GM21786 (cell line): ENCODE data around the gene ANKRD28.
A peak's percentile ranks its signal among the peaks of the same experiment; 100 is the strongest.

Experiments
- ATAC-seq: cut with Tn5 transposase; IDR thresholded peaks from one replicate; pipeline ENCODE4 v1.9.1; 2021; ENCODE audit not compliant: unreplicated experiment

The ANKRD28 gene

DNA sequence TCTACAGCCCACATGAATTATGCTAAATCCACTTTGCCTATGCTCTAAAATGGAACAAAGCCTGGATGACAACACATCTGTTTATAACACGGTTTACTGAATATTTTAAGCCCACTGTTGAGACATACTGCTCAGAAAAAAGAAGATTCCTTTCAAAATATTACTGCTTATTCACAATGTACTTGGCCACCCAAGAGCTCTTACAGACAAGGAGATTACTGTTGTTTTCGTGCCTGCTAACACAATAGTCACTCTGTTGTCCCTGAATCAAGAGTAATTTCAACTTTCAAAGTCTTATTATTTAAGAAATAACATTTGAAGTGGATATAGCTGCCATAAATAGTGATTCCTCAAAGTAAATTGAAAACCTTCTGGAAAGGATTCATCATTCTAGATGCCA is 70.9 kb downstream of the ANKRD28 start:
- ATAC-seq, result no peak

DNA sequence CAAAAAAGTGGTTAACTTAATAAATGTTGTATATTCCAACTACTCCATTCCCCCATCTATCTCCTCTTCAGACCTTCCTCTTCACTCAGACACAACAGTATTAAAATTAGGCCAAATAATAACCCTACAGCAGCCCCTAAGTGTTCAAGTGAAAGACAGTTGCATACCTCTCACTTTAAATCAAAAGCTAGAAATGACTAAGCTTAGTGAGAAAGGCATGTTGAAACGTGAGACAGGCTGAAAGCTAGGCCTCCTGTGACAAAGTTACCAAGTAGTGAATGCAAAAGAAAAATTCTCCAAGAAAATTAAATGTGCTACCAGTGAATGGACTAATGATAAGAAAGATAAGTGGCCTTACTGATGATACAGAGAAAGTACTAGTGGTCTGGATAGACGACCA is 71.7 kb downstream of the ANKRD28 start:
- peak; percentile 97 for ATAC-seq

DNA sequence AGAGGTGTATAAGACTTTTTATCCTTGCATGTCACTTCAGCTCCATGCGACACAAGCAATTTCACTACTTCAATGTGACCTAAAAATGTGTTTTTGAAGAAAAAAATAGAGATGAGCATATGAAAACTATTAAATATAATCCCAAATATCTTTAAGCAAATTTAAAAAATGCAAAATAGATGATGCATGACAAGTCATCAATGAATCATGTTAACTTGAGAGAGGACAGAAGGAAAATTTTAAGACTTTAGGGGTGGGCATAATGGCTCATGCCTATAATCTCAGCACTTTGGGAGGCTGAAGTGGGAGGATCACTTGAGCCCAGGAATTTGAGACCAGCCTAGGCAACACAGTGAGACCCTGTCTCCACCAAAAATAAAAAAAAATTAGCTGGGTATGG is 73.3 kb downstream of the ANKRD28 start:
- ATAC-seq, result no peak

DNA sequence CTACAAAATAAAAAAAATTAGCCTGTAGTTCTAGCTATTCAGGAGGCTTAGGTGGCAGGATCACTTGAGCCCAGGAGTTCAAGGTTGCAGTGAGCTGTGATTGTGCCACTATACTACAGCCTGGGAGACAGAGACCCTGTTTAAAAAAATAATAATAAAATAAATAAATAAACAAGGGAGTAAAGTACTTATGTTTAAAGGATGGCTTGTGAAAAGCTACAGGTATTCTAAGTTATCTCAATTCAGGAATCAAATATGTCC is 74.2 kb downstream of the ANKRD28 start:
- no peak for ATAC-seq

DNA sequence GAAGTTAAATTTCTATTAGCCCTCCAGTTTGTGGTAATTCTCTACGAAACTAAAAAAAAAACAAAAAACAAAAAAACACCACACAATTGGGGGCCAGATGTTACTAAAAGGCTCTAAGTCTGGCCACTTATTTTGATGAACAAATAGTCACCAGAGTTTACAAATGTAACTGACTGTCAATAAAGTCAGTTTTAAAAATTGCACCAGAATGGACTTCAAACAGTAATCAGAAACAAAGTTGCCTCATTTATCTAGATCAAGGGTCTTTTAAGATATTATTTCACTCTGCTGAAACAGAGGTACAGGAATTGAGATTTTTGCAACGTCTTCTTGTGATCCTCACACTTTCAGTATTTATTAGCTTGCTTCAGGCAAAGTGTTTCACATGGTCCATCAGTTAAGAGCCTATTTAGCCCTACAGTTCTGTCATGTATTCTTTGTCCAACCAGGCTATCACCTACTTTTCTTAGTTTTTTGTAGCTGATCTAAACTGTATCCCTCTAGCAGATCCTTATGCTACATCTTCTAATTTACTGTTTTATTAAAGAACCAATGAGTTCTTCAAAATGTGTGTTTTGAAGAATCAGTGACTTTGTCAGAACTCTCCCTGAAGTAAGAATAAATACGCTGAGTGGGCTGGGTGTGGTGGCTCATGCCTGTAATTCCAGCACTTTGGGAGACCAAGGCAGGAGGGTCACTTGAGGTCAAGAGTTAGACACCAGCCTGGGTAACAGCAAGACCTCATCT is 74.7 kb downstream of the ANKRD28 start:
- ATAC-seq, result no peak

DNA sequence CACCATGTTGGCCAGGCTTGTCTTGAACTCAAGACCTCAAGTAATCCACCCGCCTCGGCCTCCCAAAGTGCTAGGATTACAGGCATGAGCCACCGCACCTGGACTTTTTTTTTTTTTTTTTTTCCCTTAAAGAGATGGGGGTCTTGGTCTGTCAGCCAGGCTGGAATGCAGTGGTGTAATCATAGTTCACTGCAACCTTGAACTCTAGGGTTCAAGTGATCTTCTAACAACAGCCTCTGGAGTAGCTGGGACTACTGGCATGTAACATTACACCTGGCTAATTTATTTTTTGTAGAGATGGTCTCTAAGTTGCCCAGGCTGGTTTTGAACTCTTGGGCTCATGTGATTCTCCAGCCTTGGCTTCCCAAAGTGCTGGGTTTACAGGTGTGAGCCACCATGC is 81.6 kb downstream of the ANKRD28 start:
- ATAC-seq, result no peak

DNA sequence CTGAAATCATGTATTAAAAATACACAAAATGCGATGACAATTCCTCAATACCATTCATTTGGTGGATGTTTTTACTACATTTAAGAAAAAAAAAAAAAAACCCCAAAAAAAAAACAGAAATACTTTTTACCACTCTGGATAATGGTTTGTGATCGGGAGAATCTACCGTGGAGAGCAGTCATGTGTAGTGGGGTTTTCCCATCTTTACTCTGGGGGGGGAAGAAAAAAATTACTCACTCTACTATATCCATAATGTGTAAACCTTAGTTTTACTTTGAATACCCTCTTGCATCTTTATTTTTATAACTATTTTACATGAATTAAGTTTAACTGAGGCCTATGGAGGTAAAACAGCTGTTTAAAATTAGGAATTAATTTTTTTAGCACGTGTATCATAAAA is 83.3 kb downstream of the ANKRD28 start:
- no peak for ATAC-seq

DNA sequence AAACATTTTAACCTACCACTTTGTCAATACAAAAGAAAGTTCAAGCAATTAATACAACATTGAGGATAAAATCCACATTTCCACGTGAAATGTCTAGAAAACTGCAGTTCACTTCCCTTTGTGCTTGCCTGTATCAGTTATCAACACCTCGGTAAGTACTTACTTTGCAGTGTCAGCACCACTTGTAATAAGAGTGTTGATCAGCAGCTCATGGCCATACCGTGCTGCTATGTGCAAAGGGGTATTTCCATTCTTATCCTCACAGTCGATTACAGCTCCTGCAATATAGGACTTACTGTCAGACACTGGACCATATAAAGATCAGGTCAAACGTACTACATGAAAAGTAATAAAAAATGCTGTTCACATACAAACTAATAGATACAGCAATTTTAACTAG is 84.4 kb downstream of the ANKRD28 start:
- ATAC-seq, result no peak

DNA sequence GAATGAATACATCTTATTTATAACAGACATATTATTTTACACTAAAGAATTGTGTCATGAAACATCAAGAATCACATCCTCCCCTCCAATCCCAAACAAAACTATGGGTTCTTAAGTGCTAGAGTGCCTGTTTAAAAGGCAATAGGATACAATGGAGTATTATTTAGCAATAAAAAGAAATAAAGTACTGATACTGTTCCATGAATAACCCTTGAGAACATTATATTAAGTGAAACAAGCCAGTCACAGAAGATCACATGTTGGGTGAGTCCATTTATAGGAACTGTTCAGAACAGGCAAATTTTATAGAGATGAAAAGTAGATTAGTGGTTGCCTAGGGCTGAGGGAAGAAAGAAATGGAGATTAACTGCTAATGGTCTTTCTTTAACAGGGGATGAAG is 86.5 kb downstream of the ANKRD28 start:
- ATAC-seq, result no peak

DNA sequence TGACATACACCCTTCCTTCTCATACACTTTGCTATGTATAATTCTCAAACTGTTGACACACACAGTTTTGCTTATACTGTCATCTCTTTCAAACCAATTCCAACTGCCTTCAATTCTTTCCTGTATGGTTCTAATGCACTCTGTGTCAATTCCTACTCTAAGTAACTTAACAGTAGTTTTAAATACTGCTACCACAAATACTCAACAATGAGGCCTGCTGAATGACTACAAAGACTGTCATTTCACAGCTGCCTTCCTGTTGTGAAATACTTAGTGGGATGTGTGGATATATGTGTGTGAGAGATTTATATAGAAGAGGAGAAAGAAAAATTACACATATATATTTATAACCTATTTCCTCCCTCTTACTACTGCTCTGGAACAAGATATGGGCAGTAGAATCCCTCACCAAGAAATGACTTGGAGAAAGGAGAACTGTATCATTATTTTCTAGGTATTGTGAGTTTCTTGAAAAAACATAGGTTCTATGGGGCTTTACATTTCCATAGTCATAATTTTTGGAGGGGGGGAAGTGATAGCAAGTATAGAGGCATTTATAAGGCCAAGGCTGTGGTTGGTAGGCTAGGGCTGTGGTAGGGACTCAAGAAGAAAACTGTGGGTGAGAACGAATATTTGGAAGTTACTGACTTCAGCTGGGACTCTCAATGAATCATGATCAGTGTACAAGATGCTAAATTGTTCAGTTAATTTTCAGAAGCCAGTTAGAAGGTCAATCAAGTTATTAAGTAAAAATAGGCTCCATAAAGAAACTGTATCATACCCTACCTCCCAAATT is 88.7 kb downstream of the ANKRD28 start:
- no peak for ATAC-seq

DNA sequence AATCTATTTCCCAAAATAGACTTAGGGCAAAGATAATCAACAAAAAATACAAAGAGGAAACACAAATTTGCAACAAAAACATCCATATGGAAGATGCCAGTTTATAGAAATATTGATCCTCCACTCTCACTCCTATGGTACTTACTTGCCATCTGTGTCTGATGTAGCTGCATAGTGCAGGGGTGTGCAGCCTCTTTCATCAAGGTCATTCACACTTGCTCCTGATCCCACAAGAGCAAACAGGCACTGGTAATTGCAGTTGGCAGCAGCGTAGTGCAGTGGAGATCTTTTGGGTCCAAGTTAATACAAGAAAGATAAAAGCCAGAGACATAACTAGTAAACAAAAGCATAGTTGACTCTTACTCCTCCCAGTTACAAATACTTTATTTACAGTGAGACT is 90.0 kb downstream of the ANKRD28 start:
- no peak for ATAC-seq

DNA sequence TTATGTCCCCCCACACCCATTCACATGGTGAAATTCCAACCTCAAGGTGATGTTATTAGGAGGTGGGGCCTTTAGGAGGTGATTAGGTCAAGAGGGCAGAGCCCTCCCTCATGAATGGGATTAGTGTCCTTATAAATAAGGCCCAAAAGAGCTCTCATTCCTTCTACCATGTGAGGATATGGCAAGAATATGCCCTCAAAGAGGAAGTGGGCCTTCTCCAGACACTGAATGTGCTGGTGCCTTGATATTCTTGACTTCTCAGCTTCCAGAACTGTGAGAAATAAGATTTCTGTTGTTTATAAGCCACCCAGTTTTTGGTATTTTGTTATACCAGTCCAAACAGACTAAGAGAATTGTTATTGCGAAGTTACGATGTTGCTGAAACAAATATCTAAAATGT is 94.4 kb downstream of the ANKRD28 start:
- no peak for ATAC-seq

DNA sequence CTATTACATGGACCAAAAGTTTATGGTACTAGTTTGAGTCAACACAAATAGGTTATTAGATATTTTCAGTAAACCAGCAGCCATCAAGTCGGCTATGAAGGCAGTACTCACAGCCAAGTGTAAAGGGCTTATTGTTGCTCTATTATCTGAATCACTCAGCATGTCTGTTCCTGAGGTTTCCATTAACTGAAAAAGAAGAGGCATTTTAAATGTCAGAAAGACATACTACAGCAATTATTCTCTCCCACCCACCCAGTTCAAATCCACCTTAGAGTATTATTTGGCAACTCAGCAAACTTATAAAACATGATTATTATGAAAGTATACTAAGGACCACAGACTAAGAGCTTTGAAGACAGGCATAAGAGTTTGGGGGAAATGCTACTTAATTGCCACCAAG is 103.2 kb downstream of the ANKRD28 start:
- ATAC-seq, result no peak

DNA sequence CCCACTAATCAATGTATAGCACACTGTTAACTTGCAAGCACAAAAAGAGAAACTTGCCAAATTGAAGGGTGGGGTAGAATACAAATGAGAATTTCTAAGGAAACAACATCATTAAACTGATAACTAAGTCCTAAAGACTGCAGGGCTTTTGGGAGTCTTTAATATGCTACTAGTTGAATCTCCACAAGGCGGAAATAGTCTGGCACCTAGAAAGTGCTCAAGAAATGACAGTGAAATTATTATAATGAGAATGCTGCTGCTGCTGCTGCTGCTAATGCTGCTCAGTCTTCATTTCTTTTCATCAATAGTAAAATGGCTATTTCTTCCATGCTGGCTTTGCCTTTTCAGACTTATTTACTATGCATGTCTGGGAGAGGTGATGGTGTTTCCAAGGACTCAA is 104.4 kb downstream of the ANKRD28 start:
- no peak for ATAC-seq

DNA sequence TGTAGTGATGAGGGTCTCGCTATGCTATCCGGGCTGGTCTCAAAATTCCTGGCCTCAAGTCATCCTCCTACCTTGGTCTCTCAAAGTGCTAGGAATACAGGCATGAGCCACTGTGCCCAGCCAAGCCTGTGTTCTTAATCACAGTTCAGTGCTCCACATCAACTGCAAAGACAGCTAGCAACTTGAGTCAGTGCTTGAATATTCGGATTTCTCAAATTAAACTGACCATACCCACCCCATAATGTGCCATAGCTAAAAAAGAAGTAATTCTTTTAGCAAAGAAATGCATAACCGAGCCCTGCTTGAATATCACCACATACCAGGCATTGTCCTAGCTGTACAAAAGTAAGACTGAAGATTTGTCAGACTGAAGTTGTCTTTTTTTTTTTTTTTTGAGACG is 107.0 kb downstream of the ANKRD28 start:
- ATAC-seq, result no peak

DNA sequence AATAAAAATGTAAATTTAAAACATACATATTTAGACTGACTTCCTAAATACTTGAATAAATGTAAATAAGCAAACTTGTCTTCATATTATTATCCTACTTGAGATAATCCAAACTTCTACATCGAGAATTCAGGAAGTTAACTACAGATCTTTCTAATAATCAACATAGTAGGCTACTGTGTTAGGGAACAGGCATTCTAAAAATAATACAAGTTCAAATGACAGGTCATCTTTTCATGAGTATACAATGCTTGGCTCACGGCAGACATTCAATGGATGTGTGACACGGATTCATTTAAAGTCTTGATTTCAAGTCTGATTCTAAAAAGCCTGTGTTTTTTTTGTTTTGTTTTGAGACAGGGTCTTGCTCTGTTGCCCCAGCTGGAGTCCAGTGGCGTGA is 107.5 kb downstream of the ANKRD28 start:
- ATAC-seq, result no peak

DNA sequence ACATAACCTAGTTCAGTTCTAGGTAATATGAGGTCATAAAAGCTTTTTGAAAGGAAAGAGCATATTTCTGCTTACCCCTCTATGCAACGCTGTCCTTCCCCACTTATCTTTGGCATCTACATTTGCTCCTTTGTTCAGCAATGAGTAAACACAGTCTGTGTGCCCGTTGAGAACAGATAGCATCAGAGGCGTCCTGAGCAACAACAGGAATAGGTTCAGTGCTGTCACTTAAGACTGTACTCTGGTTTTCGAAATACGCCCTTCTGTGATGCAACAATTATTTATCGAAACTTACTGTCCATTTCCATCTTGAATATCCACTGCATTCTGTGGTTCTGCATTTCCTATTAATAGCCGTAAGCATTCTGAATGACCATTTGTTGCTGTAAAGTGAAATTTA is 111.9 kb downstream of the ANKRD28 start:
- no peak for ATAC-seq

DNA sequence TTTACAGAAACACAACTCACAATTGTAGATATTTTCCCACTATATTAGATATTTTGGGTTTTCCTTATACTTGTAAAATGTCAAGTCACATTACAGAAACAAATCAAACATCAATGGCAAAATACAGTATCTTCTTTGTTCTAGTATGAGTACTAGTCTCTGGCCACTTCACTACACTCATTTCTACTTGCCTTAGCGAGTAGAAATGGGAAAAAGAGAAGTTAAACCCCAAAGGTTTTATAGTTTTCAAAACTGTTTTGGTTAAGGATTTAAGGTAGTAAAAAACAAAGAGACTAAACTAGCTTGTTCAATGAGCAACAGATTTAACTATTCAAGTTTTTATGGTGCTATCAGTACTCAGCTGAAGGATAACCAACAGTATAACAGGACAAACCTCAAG is 114.5 kb downstream of the ANKRD28 start:
- no peak for ATAC-seq

DNA sequence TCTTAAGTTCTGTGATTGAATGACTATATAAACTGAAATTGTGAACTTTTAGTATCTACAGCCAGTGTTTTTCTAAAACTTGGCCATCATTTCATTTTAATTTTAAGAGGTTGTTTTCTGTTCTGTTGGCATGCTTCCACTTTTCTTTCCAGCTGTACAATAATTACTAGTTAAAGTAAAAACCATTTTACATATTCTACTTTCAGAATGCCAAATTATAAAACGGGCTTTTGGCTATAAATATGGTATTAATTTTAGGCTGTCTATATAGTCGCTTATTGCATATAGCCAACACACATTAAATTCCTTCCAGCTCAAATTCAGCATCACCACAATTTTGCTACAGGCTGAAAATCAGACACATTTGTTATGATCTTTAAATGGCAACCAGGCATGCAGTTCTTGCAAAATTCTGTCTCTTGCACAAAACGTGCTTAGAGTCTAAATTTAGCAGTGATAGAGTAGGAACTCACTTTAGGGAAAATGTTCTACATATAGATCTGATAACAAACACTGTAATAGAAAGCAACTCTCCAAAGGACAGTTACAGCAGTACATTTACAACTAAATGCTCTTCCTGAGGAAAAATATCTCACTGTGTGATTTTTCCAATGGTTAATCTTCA is 115.1 kb downstream of the ANKRD28 start:
- ATAC-seq, result no peak

DNA sequence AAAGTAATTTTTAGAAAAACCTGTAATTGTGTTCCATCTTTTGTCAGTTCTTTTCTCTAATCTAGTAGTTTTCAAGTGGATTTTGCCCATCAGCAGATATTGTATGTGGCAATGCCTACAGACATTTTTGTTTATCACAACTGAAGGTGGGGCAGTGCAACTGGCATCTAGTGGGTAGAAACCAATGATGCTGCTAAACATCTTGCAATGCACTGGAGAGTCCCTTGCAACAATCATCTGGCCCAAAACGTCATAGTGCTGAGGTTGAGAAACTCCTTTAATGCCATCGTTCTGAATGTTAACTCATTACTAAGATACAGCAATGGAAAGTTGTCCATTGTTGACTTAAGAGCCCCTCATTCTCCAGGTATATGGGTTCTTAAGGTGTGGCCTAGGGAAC is 116.1 kb downstream of the ANKRD28 start:
- ATAC-seq, result no peak

DNA sequence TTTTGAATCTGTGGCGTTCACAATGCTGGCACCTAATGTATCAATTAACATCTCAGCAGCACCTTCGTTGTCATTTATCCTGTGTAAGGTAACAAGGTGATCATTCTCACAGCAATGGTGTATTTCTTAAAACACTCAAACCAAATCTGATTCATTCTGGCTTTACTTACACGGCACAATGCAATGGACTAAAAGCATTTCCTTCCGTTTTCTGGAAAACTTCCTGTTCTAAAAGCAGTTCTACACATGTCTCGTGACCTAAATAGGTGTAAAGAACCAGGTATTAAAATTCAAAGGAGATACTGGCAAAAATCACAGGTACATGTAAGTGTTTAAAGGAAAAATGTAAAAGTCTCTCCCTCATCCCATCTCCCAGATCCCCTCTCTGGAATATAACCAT is 118.5 kb downstream of the ANKRD28 start:
- ATAC-seq, result no peak

DNA sequence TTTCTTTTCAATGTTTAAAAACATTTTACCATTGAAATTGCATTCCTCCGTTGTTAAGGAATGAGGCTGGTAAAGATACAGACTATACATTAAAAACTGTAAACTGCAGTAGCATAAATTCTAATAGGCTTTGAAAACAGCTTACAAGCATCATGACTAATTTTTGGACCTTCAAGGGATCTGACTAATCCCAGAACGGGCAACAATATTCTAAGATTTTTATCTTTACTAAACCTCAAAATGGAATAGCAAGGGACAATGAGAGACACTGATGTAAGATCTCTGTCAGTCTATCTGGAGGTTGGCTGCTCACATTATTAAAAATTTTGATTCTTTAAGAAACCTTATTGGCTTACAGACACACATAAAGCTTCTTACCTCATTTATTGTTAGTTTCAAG is 121.5 kb downstream of the ANKRD28 start:
- ATAC-seq, result no peak

DNA sequence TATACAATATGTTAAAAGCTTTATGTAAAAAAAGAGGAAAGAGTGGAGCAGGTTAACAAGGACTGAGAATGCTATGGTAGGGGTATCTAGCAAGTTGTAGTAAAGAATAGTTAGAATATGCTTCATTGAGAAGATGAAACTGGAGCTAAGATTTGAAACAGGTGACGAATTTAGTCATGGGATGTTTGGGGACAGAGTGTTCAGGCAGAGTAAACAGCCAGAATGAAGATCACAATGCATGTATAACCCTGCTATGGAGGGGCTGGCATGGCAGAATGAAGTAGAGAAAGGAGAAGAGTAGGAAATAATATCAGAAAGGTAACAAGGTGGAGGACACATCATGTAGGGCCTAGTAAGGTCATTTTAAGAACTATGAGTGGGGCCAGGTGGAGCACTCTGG is 124.2 kb downstream of the ANKRD28 start:
- ATAC-seq, result no peak
